SU-DHL-6 (cell line): ENCODE data around the gene CPA4.

Experiments used
- CTCF ChIP-seq: fragments of 200-600 bp; sonication (generic); IDR thresholded peaks from one replicate; pipeline ENCODE4 v1.5.1; 2017; ENCODE audit warnings: antibody characterized with exemption, mild to moderate bottlenecking, low read length, moderate library complexity; ENCODE audit not compliant: insufficient read depth, poor library complexity, severe bottlenecking
- EZH2phosphoT487 ChIP-seq: fragments of 200-600 bp; sonication (generic), shearing (Covaris generic); conservative IDR thresholded peaks from 2 replicates; pipeline ENCODE4 v1.6.1; 2018; ENCODE audit warnings: mild to moderate bottlenecking, antibody characterized with exemption, low read length, moderate library complexity, mixed read lengths

GRCh38 chr7:130301501-130302020 lies 8.6 kb downstream of the CPA4 start:
- TF ChIP-seq CTCF (no peak), EZH2phosphoT487 (no peak)
